HEK293T (cell line): ENCODE results near the gene TMEM33.

Experiments used
- ARNT ChIP-seq: fragments of 450-650 bp; IDR thresholded peaks from 2 replicates; pipeline ENCODE4 v1.6.1; 2017; ENCODE audit warnings: mild to moderate bottlenecking
- BHLHE40 ChIP-seq: fragments of 450-650 bp; IDR thresholded peaks from 2 replicates; pipeline ENCODE4 v1.6.1; 2016; ENCODE audit warnings: mild to moderate bottlenecking, moderate library complexity, borderline replicate concordance
- FOXM1 ChIP-seq: fragments of 450-650 bp; IDR thresholded peaks from 2 replicates; pipeline ENCODE4 v1.6.1; 2017; ENCODE audit warnings: mild to moderate bottlenecking, borderline replicate concordance
- HDGF ChIP-seq: fragments of 450-650 bp; IDR thresholded peaks from 2 replicates; pipeline ENCODE4 v1.6.1; 2017; ENCODE audit warnings: antibody characterized with exemption, borderline replicate concordance
- LEF1 ChIP-seq: fragments of 450-650 bp; IDR thresholded peaks from 2 replicates; pipeline ENCODE4 v1.6.1; 2017; ENCODE audit warnings: mild to moderate bottlenecking, borderline replicate concordance
- NFRKB ChIP-seq: fragments of 450-650 bp; IDR thresholded peaks from 2 replicates; pipeline ENCODE4 v1.6.1; 2016; ENCODE audit warnings: mild to moderate bottlenecking, moderate library complexity
- SP1 ChIP-seq: fragments of 450-650 bp; IDR thresholded peaks from 2 replicates; pipeline ENCODE4 v1.6.1; 2017
- SUZ12 ChIP-seq: fragments of 450-650 bp; IDR thresholded peaks from 2 replicates; pipeline ENCODE4 v1.6.1; 2016; ENCODE audit warnings: mild to moderate bottlenecking
- TARDBP ChIP-seq: fragments of 450-650 bp; IDR thresholded peaks from 2 replicates; pipeline ENCODE4 v1.6.1; 2016
- ZNF384 ChIP-seq: fragments of 450-650 bp; IDR thresholded peaks from 2 replicates; pipeline ENCODE4 v1.6.1; 2016

DNA sequence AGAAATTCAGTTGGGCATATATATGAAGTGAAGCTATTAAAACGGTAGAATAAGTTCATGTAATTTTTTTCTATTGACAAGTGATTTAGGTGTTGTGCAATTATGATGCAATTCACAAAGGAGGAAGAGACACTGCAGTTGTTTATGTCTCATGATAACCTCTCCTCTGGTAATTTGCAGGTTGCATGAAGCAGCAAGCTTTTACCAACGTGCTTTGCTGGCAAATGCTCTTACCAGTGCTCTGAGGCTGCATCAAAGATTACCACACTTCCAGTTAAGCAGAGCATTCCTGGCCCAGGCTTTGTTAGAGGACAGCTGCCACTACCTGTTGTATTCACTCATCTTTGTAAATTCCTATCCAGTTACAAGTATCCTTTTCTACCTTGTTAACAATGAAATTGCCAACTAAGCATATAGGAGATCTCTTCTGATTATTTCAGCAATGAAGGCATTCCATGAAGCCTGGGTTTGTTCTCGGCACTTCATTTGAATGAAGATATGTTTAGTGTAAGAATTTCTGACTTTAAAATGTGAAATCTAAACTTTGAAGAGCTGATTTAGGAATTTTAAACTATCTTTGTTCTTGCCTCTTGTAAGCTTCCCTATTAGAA, 3.9 kb downstream of the TMEM33 start:
- TF ChIP-seq NFRKB (no peak), ARNT (no peak), FOXM1 (no peak), ZNF384 (no peak), BHLHE40 (no peak), SP1 (no peak), LEF1 (no peak), SUZ12 (no peak), TARDBP (no peak), HDGF (no peak)
